Ishikawa (cell line): Measurements from ENCODE around the gene HAND1.

Experiments used
- EGR1 ChIP-seq: IDR thresholded peaks from 2 replicates; pipeline ENCODE4 v1.6.1; 2012
- EP300 ChIP-seq: IDR thresholded peaks from 2 replicates; pipeline ENCODE4 v1.6.1; 2012; ENCODE audit warnings: borderline replicate concordance
- TF ChIP-seq, protein P1 (sequence below): IDR thresholded peaks from 2 replicates; pipeline ENCODE4 v1.6.1; 2012; ENCODE audit warnings: low read depth, mild to moderate bottlenecking

DNA sequence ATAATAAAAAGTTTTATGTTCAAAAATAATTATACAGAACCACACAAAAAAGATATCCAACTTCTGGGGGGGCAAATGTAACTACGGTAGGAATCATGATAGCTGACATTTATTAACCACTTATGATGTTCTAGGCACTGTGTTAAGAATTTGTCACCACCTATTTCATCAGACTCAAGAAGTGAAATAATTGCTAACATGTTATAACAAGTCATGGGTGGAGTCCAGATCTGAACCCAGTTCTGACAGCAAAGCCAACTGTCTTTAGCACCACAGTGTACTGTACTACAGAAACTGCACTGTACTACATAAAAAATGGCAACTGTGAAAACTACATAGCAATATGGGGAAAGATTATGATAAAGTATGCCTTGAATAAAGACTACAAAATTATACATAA is 35.2 kb downstream of the HAND1 start:
- no peak for TF ChIP-seq EGR1
- TF ChIP-seq EP300: no peak
- TF ChIP-seq, protein P1, sequence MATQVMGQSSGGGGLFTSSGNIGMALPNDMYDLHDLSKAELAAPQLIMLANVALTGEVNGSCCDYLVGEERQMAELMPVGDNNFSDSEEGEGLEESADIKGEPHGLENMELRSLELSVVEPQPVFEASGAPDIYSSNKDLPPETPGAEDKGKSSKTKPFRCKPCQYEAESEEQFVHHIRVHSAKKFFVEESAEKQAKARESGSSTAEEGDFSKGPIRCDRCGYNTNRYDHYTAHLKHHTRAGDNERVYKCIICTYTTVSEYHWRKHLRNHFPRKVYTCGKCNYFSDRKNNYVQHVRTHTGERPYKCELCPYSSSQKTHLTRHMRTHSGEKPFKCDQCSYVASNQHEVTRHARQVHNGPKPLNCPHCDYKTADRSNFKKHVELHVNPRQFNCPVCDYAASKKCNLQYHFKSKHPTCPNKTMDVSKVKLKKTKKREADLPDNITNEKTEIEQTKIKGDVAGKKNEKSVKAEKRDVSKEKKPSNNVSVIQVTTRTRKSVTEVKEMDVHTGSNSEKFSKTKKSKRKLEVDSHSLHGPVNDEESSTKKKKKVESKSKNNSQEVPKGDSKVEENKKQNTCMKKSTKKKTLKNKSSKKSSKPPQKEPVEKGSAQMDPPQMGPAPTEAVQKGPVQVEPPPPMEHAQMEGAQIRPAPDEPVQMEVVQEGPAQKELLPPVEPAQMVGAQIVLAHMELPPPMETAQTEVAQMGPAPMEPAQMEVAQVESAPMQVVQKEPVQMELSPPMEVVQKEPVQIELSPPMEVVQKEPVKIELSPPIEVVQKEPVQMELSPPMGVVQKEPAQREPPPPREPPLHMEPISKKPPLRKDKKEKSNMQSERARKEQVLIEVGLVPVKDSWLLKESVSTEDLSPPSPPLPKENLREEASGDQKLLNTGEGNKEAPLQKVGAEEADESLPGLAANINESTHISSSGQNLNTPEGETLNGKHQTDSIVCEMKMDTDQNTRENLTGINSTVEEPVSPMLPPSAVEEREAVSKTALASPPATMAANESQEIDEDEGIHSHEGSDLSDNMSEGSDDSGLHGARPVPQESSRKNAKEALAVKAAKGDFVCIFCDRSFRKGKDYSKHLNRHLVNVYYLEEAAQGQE: no peak
